Endodermal cell (in vitro differentiated cells): ENCODE data around the gene CCNK. TPM values are rescaled to one million over a fixed set of nuclear protein-coding genes. Genes with fewer than 3 reads are reported as not detected.
A peak's percentile ranks its signal among the peaks of the same experiment; 100 is the strongest.

Experiments
- DNase-seq: peaks from one replicate; pipeline ENCODE4 v3.0.0-alpha.2; 2017
- H3K27ac ChIP-seq: 2 replicates; pipeline ENCODE4 v1.5.1; 2013; ENCODE audit warnings: mild to moderate bottlenecking, low read depth, low read length, moderate library complexity
- H3K27me3 ChIP-seq: 2 replicates; pipeline ENCODE4 v1.6.1; 2013; ENCODE audit warnings: mild to moderate bottlenecking, low read length, moderate library complexity; ENCODE audit not compliant: insufficient read depth, control insufficient read depth, poor library complexity, severe bottlenecking
- H3K36me3 ChIP-seq: 2 replicates; pipeline ENCODE4 v1.7.0; 2013; ENCODE audit warnings: mild to moderate bottlenecking, low read length, moderate library complexity; ENCODE audit not compliant: control insufficient read depth, insufficient read depth
- H3K4me1 ChIP-seq: one replicate; pipeline ENCODE4 v1.7.0; 2013; ENCODE audit warnings: low read length; ENCODE audit not compliant: control insufficient read depth, insufficient read depth
- H3K4me3 ChIP-seq: 2 replicates; pipeline ENCODE4 v1.5.1; 2013; ENCODE audit warnings: mild to moderate bottlenecking, low read length, moderate library complexity
- H3K9ac ChIP-seq: 2 replicates; pipeline ENCODE4 v1.6.1; 2013; ENCODE audit warnings: mild to moderate bottlenecking, low read length, moderate library complexity; ENCODE audit not compliant: poor library complexity, severe bottlenecking; ENCODE audit errors: extremely low read depth
- H3K9me3 ChIP-seq: 2 replicates; pipeline ENCODE4 v1.6.1; 2013; ENCODE audit warnings: mild to moderate bottlenecking, low read length, moderate library complexity; ENCODE audit not compliant: control insufficient read depth
- H3K27ac Mint-ChIP-seq: 2 replicates; pipeline ENCODE4 v1.8.0; 2020; ENCODE audit warnings: mixed read lengths
- H3K27me3 Mint-ChIP-seq: 2 replicates; pipeline ENCODE4 v1.8.0; 2021; ENCODE audit warnings: mild to moderate bottlenecking, mixed read lengths; ENCODE audit not compliant: insufficient read depth
- H3K36me3 Mint-ChIP-seq: 2 replicates; pipeline ENCODE4 v1.8.0; 2020; ENCODE audit warnings: low read depth, mixed read lengths
- H3K4me1 Mint-ChIP-seq: 2 replicates; pipeline ENCODE4 v1.8.0; 2020; ENCODE audit warnings: mixed read lengths
- H3K4me3 Mint-ChIP-seq: 2 replicates; pipeline ENCODE4 v1.8.0; 2020; ENCODE audit warnings: mild to moderate bottlenecking, moderate library complexity, mixed read lengths
- H3K9me3 Mint-ChIP-seq: 2 replicates; pipeline ENCODE4 v1.8.0; 2020; ENCODE audit warnings: mild to moderate bottlenecking, mixed read lengths
- WGBS, 2 experiments: methylation state at CpG; one replicate each; pipeline versions ENCODE4 v1.1.5 to v1.1.7; 2013; ENCODE audit warnings: missing lambda C conversion rate in 2 of 2, mixed read lengths in 1 of 2; ENCODE audit not compliant: insufficient coverage in 1 of 2, insufficient read length in 1 of 2; 5-methylcytosine and 5-hydroxymethylcytosine counted together
- total RNA-seq, 2 donors: library from RNA; stranded (reverse); fragmentation: NEBNext Ultra II Directional in 1 of 2; extraction: Animal tissue kit (Norgen Biotek cat#: 25700) in 1 of 2; gene quantifications; 2 replicates in 1 of 2; 3 replicates in 1 of 2; pipeline ENCODE4 v1.2.1, GENCODE V29; 2021
- TF ChIP-seq, protein P1 (sequence below): fragments of 200-600 bp; sonication (generic); conservative IDR thresholded peaks from 2 replicates; pipeline ENCODE4 v1.5.0; 2021; ENCODE audit warnings: antibody characterized with exemption, mild to moderate bottlenecking

CCNK gene
- total RNA-seq, 2 donors from 2014 or later = 71.5 to 77.1 TPM

DNA sequence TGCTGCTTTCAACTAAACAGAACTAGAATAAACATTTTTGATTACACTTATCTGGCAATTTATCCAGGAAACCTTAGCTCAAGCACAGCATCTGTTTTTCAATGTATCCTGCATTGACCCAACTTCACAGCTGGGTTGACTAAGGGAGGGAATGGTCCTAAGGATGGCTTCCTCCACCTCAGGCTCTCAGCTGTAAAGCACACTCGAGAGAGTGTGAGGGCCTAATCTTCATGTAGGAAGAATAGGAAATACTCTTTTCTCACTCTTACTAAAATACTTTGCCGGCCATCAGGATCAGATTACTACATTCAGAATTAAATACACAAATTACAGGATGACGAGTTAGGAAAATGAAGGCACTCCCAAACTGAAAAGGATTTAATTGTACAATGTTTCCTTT, 7.8 kb upstream of the CCNK start:
- H3K36me3 ChIP-seq = no peaks in the 10 kb centered on the region
- H3K4me3 ChIP-seq = no peak overlapping the region
- Mint-ChIP-seq H3K4me1 (peaks cover 17% of the 10 kb centered on the region), H3K27me3 (no peaks in the 10 kb centered on the region), H3K9me3 (no peaks in the 10 kb centered on the region), H3K36me3 (no peaks in the 10 kb centered on the region), H3K4me3 (no peak overlapping the region), H3K27ac (no peak overlapping the region)
- TF ChIP-seq, protein P1, sequence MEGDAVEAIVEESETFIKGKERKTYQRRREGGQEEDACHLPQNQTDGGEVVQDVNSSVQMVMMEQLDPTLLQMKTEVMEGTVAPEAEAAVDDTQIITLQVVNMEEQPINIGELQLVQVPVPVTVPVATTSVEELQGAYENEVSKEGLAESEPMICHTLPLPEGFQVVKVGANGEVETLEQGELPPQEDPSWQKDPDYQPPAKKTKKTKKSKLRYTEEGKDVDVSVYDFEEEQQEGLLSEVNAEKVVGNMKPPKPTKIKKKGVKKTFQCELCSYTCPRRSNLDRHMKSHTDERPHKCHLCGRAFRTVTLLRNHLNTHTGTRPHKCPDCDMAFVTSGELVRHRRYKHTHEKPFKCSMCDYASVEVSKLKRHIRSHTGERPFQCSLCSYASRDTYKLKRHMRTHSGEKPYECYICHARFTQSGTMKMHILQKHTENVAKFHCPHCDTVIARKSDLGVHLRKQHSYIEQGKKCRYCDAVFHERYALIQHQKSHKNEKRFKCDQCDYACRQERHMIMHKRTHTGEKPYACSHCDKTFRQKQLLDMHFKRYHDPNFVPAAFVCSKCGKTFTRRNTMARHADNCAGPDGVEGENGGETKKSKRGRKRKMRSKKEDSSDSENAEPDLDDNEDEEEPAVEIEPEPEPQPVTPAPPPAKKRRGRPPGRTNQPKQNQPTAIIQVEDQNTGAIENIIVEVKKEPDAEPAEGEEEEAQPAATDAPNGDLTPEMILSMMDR = no peak
- DNase-seq = no peak
- H3K4me1 ChIP-seq = peaks cover 4% of the 10 kb centered on the region
- no peaks in the 10 kb centered on the region for H3K27me3 ChIP-seq
- H3K9ac ChIP-seq = no peak overlapping the region
- WGBS, 2 experiments = 79 to 95% methylated on average over 2 to 3 of the region's 3 CpGs
- no peaks in the 10 kb centered on the region for H3K9me3 ChIP-seq
- H3K27ac ChIP-seq = no peak overlapping the region

DNA sequence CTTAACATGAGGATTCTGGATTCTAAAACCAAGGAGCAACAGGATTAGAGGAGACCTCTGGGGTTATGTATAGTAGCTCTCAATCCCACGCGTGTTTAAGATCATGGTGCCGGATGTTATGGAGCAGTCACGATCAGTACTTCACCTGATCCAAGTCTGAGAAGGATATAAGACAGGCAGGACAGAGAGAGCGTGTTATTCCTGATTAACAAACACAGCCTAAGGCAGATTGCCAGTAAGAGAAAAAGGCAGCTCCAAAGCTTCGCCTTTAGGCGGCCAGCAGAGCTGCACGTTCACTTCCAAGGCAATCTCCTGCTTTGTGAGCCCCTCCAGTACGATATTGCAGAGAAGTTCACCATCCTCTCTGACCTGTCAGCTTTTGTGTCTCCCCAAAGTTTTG, 6.0 kb upstream of the CCNK start:
- Mint-ChIP-seq H3K36me3 (no peaks in the 10 kb centered on the region), H3K27ac (peak overlapping the region; percentile 1), H3K9me3 (no peaks in the 10 kb centered on the region), H3K4me3 (no peak overlapping the region), H3K4me1 (peaks cover 22% of the 10 kb centered on the region), H3K27me3 (no peaks in the 10 kb centered on the region)
- Histone ChIP-seq H3K4me3 (no peak overlapping the region), H3K27me3 (no peaks in the 10 kb centered on the region), H3K27ac (no peak overlapping the region), H3K36me3 (no peaks in the 10 kb centered on the region), H3K4me1 (peaks cover 4% of the 10 kb centered on the region), H3K9me3 (no peaks in the 10 kb centered on the region), H3K9ac (no peak overlapping the region)
- TF ChIP-seq, protein P1 = peak; percentile 30
- peak; percentile 53 for DNase-seq
- 87% methylated on average over 9 of the region's 9 CpGs for WGBS, 2 experiments

DNA sequence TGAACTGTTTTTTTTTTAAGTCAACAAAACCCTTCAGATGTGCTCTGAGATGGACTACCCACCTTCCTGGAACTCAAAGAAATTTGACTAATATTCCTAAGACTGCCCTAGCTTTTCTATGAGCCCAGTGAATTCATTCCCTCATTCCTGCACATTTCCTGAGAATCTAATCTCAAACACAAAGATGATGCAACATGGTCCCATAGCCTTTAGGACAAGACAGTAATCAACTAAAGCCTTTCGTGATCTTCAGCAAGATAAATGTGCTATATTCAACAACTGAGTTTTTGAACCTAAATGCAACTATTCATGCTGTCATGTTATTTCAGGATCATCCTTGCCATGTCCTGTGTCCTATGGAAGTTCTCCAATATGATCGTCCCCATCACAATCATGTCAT, 5.5 kb upstream of the CCNK start:
- Histone ChIP-seq H3K9ac (no peak overlapping the region), H3K9me3 (no peaks in the 10 kb centered on the region), H3K27me3 (no peaks in the 10 kb centered on the region), H3K4me3 (no peak overlapping the region), H3K4me1 (peaks cover 4% of the 10 kb centered on the region), H3K27ac (no peak overlapping the region), H3K36me3 (no peaks in the 10 kb centered on the region)
- TF ChIP-seq, protein P1 = no peak
- H3K4me1 Mint-ChIP-seq = peaks cover 22% of the 10 kb centered on the region
- H3K36me3 Mint-ChIP-seq = no peaks in the 10 kb centered on the region
- H3K27ac Mint-ChIP-seq = peak overlapping the region; percentile 1
- H3K9me3 Mint-ChIP-seq = no peaks in the 10 kb centered on the region
- WGBS, 2 experiments = 93 to 100% methylated on average over 1 to 2 of the region's 2 CpGs
- no peaks in the 10 kb centered on the region for H3K27me3 Mint-ChIP-seq
- H3K4me3 Mint-ChIP-seq = no peak overlapping the region
- DNase-seq = no peak
